Spinal cord (tissue), 10 donors: ENCODE data around the gene TUT1. TPM values are rescaled to one million over a fixed set of nuclear protein-coding genes. Genes with fewer than 3 reads are reported as not detected.

Experiments
- DNase-seq, 6 donors: peaks; one replicate each; pipeline versions ENCODE4 v3.0.0 to v3.0.0-alpha.2; 2013 to 2015; ENCODE audit warnings: low spot score in 6 of 6, low read depth in 4 of 6
- H3K27ac ChIP-seq: one replicate; pipeline ENCODE4 v1.5.1; 2013; ENCODE audit warnings: low read depth, low read length, control low read depth
- H3K27me3 ChIP-seq: one replicate; pipeline ENCODE4 v1.6.1; 2013; ENCODE audit warnings: low read length; ENCODE audit not compliant: control insufficient read depth, insufficient read depth
- H3K36me3 ChIP-seq: one replicate; pipeline ENCODE4 v1.6.1; 2013; ENCODE audit warnings: low read length; ENCODE audit not compliant: control insufficient read depth, insufficient read depth
- H3K4me1 ChIP-seq: one replicate; pipeline ENCODE4 v1.6.1; 2013; ENCODE audit warnings: low read length; ENCODE audit not compliant: control insufficient read depth, insufficient read depth
- H3K4me3 ChIP-seq: one replicate; pipeline ENCODE4 v1.5.1; 2013; ENCODE audit warnings: low read depth, low read length, control low read depth
- H3K9me3 ChIP-seq: one replicate; pipeline ENCODE4 v1.6.1; 2013; ENCODE audit warnings: low read length; ENCODE audit not compliant: control insufficient read depth, insufficient read depth
- WGBS: methylation state at CpG from one replicate; pipeline ENCODE4 v1.1.5; 2013; ENCODE audit warnings: missing lambda C conversion rate; ENCODE audit not compliant: insufficient coverage; 5-methylcytosine and 5-hydroxymethylcytosine counted together
- polyA plus RNA-seq, 2 donors: library from polyadenylated mRNA; unstranded; fragments of 120-200 nt; gene quantifications; one replicate each; pipeline ENCODE4 v1.2.1, GENCODE V29; 2013; ENCODE audit not compliant: insufficient read length in 2 of 2
- total RNA-seq, 2 donors: library from RNA; depleted of rRNA in 1 of 2; stranded (reverse); fragments of 120-200 nt in 1 of 2; fragments of >200 nt in 1 of 2; gene quantifications; one replicate each; pipeline versions ENCODE4 v1.2.3 to v1.2.4, GENCODE V29; 2013 to 2014
- donor health status: healthy.

Gene TUT1
- total and polyA plus RNA-seq, 4 donors, result 4.3 to 22.1 (median 13.7) TPM

DNA sequence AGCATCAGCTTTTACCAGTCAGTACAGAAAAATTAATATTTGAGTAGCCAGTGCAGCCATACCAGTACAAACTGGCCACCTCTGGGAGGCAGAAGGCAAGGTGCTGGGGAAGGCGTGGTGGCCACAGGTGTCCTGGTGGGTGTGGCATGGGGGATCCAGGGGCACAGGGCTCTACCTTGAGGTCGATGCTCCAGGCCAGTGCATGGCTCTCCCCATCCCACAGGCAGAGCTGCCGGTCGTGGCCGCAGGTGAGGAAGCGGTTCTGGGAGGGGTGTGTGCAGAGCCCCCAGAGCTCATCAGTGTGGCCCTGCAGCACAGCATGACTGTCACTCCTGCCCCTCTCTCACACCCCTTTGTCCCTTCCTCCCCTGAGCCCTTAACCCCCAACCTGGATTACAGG, 14.1 kb upstream of the TUT1 start:
- H3K36me3 ChIP-seq, result peaks cover 29% of the 10 kb centered on the region
- no peak for DNase-seq
- 93% methylated on average over 2 of the region's 6 CpGs for WGBS
- H3K27me3 ChIP-seq, result no peaks in the 10 kb centered on the region
- no peak overlapping the region for H3K27ac ChIP-seq
- H3K4me1 ChIP-seq, result peaks cover 15% of the 10 kb centered on the region
- no peak overlapping the region for H3K4me3 ChIP-seq
- no peaks in the 10 kb centered on the region for H3K9me3 ChIP-seq

DNA sequence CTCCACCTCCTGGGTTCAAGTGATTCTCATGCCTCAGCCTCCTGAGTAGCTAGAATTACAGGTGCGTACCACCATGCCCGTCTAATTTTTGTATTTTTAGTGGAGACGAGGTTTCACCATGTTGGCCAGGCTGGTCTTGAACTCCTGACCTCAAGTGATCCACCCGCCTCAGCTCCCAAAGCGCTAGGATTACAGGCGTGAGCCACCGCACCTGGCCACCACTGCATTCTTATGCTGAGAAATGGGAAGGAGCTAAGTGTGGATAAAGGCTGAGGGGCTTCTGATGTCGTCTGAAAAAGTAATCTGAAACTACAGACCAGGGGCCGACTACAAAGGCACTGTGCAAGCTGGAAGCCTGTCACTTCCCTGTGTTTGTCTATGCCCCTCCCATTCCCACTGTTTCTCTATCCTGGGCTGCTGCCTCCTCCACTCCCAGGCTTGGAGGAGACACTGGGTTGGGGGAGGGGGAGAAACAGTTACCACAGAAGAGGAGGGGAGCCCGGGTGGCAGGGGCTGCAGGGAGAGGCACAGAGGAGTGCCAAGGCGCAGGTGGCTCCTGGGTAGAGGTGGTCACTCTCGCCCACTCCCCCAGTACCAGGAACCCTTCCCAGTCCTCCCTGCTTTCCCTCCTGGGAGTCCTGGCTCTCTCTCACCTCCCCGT, 13.3 kb upstream of the TUT1 start:
- no peak overlapping the region for H3K4me3 ChIP-seq
- peaks cover 30% of the 10 kb centered on the region for H3K36me3 ChIP-seq
- WGBS, result 91% methylated on average over 4 of the region's 13 CpGs
- peaks cover 20% of the 10 kb centered on the region for H3K4me1 ChIP-seq
- no peak overlapping the region for H3K27ac ChIP-seq
- no peaks in the 10 kb centered on the region for H3K27me3 ChIP-seq
- no peaks in the 10 kb centered on the region for H3K9me3 ChIP-seq
- DNase-seq, result no peak

- Histone ChIP-seq H3K9me3 (no peaks in the 10 kb centered on the region), H3K4me1 (peaks cover 28% of the 10 kb centered on the region), H3K4me3 (no peak overlapping the region), H3K36me3 (peaks cover 31% of the 10 kb centered on the region), H3K27me3 (no peaks in the 10 kb centered on the region), H3K27ac (no peak overlapping the region)
- DNase-seq, result no peak
- WGBS, result 91% methylated on average over 4 of the region's 8 CpGs
These were observed 12.5 kb upstream of the TUT1 start for GRCh38 chr11:62603776-62604299.

GRCh38 chr11:62603072-62603408, 11.7 kb upstream of the TUT1 start:
- Histone ChIP-seq H3K9me3 (no peaks in the 10 kb centered on the region), H3K4me3 (peak overlapping the region; percentile 70), H3K27me3 (no peaks in the 10 kb centered on the region), H3K36me3 (peaks cover 30% of the 10 kb centered on the region), H3K4me1 (peaks cover 28% of the 10 kb centered on the region), H3K27ac (peak overlapping the region; percentile 91)
- no peak for DNase-seq
- WGBS, result 38% methylated on average over 12 of the region's 13 CpGs

- peak in 2 of 6 donors; percentile 87 to 88 for DNase-seq
These were observed 11.1 kb upstream of the TUT1 start for GRCh38 chr11:62602141-62603071.

DNA sequence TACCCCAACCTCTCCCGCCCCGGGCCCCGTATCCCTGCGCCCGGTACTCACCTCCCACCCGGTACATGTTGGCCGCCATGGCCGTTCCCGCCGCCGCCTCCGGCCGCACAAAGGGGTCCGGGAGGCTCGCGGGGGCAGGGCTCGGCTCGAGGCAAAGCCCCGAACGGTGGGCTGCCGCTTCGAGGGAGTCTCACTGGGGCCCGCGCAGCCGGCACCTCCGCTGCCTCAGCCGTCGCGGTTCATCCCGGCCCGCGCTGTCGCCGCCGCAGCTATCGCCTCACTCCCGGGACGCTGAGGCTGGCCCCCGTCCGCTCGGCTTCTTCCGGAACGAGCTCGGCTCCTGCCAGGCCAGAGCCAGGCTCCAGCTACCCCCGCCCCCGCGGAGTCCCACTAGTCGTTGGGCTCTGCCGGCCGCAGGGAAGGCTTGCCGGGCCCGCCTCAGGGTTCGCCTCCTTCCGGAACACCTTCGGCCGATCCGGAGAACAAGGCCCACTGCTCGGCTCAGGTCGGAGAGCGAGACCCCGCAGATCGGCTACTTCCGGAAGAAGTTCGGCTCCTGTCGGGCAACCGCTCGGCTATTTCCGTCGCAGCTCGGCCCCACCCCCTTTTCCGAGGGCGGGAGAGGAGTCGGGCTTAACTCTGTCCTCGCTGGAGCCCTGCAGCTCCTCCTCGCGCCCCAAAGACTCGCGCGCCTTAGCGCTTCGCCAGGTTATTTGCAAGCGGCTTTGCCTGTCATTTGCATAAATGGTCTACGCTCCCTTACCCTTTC, 10.2 kb upstream of the TUT1 start, which contains the start of gene MTA2:
Gene MTA2 (minus strand): TSS at position 494 of the 769 bp plus-strand sequence. CDS start 415 bp downstream, at position 79.
- H3K9me3 ChIP-seq, result no peaks in the 10 kb centered on the region
- peak within 1 kb of the TSS; percentile 70 for H3K4me3 ChIP-seq
- peaks cover 37% of the 10 kb centered on the region for H3K36me3 ChIP-seq
- WGBS, result under 1% methylated on average over 83 of the region's 83 CpGs
- no peaks in the 10 kb centered on the region for H3K27me3 ChIP-seq
- DNase-seq, result peak; percentile 95 to 99 (median 98)
- peak within 1 kb of the TSS; percentile 91 for H3K27ac ChIP-seq
- peaks cover 28% of the 10 kb centered on the region for H3K4me1 ChIP-seq

More at GRCh38 chr11:62602141-62603071, 11.1 kb upstream of the TUT1 start:
- under 1% methylated on average over 95 of the region's 96 CpGs for WGBS
- H3K9me3 ChIP-seq, result no peaks in the 10 kb centered on the region
- H3K4me3 ChIP-seq, result peak overlapping the region; percentile 70
- H3K4me1 ChIP-seq, result peaks cover 28% of the 10 kb centered on the region
- H3K27me3 ChIP-seq, result no peaks in the 10 kb centered on the region
- H3K36me3 ChIP-seq, result peaks cover 36% of the 10 kb centered on the region
- peak overlapping the region; percentile 91 for H3K27ac ChIP-seq

DNA sequence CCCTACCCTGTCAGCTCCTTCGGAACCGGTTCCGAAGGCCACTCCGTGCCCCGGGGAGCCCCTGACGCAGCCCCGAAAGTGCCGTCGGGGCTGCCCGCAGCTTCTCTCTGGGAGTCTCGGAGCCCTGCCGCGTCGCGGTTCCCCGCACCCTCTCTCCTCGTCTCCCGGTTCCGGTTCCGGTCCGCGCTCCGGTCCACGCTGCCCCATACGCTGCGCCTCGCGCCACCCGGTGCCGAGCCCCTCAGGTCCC, 9.7 kb upstream of the TUT1 start:
- peak overlapping the region; percentile 70 for H3K4me3 ChIP-seq
- no peaks in the 10 kb centered on the region for H3K27me3 ChIP-seq
- peaks cover 28% of the 10 kb centered on the region for H3K4me1 ChIP-seq
- peak overlapping the region; percentile 91 for H3K27ac ChIP-seq
- 0% methylated on average over 30 of the region's 30 CpGs for WGBS
- no peaks in the 10 kb centered on the region for H3K9me3 ChIP-seq
- DNase-seq, result no peak
- peaks cover 42% of the 10 kb centered on the region for H3K36me3 ChIP-seq

DNA sequence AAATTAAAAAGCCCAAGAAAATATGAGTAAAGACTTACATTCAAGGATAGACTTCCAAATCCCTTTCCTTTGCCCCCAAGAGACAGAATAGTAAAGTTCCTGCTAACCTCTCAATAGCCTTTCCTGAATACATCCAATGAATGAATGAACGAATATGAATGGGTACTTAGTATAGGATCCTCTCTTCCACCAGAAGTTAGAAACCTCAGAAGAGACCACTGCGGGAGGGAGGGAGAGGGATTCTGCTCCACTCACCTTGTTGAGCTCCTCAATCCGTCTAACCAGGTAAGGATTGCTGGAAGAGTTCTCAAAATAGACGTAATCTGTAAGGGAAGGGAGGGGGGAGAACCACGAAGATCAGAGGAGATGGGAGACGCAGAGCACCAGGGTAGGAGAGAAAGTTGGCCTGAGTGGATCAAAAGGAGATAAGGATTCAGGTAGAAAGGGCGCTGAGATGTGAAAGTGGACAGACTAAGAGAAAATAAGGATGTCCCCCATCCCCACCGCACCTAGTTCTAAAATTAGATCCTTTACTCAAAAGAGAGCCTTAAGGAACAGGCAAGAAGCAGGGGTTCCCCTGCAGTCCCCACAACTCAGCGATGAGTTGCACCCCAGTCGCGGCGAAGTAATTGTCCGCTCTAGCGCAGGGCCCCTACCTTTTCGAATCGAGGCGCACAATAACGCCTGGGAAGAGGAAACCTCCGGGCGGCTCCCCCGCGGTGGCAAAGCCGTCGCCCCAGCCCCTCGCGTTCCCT, 9.2 kb upstream of the TUT1 start:
- Histone ChIP-seq H3K36me3 (peaks cover 42% of the 10 kb centered on the region), H3K4me1 (peaks cover 28% of the 10 kb centered on the region), H3K9me3 (no peaks in the 10 kb centered on the region), H3K4me3 (peak overlapping the region; percentile 70), H3K27me3 (no peaks in the 10 kb centered on the region), H3K27ac (peak overlapping the region; percentile 91)
- WGBS, result under 1% methylated on average over 22 of the region's 26 CpGs
- no peak for DNase-seq

DNA sequence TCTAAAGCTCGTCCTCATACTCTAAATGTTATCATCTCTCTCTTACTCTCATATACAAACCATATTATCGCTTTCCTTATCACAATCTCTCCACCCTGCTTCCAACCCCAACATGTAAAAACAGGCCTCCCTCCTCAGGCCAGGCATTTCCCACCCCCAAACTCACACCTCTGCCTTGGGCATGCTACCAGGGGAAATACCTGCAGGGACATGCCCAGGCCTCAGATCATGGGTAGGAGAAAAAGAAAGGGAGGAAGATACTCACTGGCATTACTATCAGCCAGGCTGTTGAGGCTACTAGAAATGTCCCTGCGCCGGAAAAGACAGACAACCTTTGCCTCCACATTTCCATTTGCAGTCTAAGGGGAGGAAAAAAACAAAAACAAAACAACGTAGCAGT, 8.6 kb upstream of the TUT1 start:
- Histone ChIP-seq H3K36me3 (peaks cover 45% of the 10 kb centered on the region), H3K27ac (peak overlapping the region; percentile 41), H3K4me3 (peak overlapping the region; percentile 70), H3K9me3 (no peaks in the 10 kb centered on the region), H3K27me3 (no peaks in the 10 kb centered on the region), H3K4me1 (peaks cover 28% of the 10 kb centered on the region)
- DNase-seq, result no peak
- WGBS, result 88% methylated on average over 2 of the region's 5 CpGs
